AG04449 (cell line): ENCODE measurements around the gene LTO1.

Experiments
- CTCF ChIA-PET: fragments of 350-600 bp; formaldehyde crosslinking; extraction: SDS; loops from one replicate; lab custom pipeline; 2021; ENCODE audit warnings: antibody characterized with exemption; lab: Yijun Ruan, JAX
- POLR2A ChIA-PET: fragments of 400-600, 350-600 bp; formaldehyde crosslinking; extraction: SDS; loops from one replicate; lab custom pipeline; 2020; ENCODE audit warnings: antibody characterized with exemption, inconsistent platforms; lab: Yijun Ruan, JAX
- DNase-seq: peaks from one replicate; pipeline ENCODE4 v3.0.0-alpha.2; 2010; ENCODE audit warnings: low read depth, low spot score
- H3K4me3 ChIP-seq: 2 replicates; pipeline ENCODE4 v1.5.1; 2011; ENCODE audit warnings: low read depth, mild to moderate bottlenecking, control low read depth, low read length
- CTCF ChIP-seq: IDR thresholded peaks from one replicate; pipeline ENCODE4 v1.5.1; 2011; ENCODE audit warnings: mild to moderate bottlenecking, moderate library complexity, low read length, control low read depth, inconsistent platforms; ENCODE audit not compliant: insufficient read depth; ENCODE audit errors: missing control alignments

Gene LTO1

GRCh38 chr11:69684651-69685050 lies 9.5 kb upstream of the LTO1 start:
- no peak overlapping the region for H3K4me3 ChIP-seq
- POLR2A ChIA-PET = no interaction called here
- no peak for DNase-seq
- no peak for TF ChIP-seq CTCF
- CTCF ChIA-PET = interaction anchor here (0.8 to 3.4 kb wide), 9 partner anchors 9 to 514 kb away, joined by 3 to 13 read pairs (median 5); partner anchors contain the start of gene LTO1

- ChIA-PET CTCF (interaction anchor here (0.8 to 3.2 kb wide), 7 partner anchors 8 to 582 kb away, joined by 3 to 13 read pairs (median 7); partner anchors contain the start of gene LTO1), POLR2A (no interaction called here)
- no peak for DNase-seq
- TF ChIP-seq CTCF = peak; percentile 25
- H3K4me3 ChIP-seq = no peak overlapping the region
Observed at GRCh38 chr11:69683764-69684333, 8.7 kb upstream of the LTO1 start.

GRCh38 chr11:69682681-69683326 lies 7.7 kb upstream of the LTO1 start:
- DNase-seq = no peak
- H3K4me3 ChIP-seq = no peak overlapping the region
- no peak for TF ChIP-seq CTCF
- ChIA-PET CTCF (interaction anchor here (1.1 kb wide), 1 partner anchor 581 kb away, joined by 13 read pairs; no protein-coding TSS in a partner anchor), POLR2A (no interaction called here)

- DNase-seq = no peak
- CTCF ChIA-PET = no interaction called here
- H3K4me3 ChIP-seq = no peak overlapping the region
- no peak for TF ChIP-seq CTCF
- POLR2A ChIA-PET = no interaction called here
Observed at GRCh38 chr11:69682221-69682620, 7.1 kb upstream of the LTO1 start.

- no peak for DNase-seq
- H3K4me3 ChIP-seq = no peak overlapping the region
- ChIA-PET POLR2A (no interaction called here), CTCF (interaction anchor here (0.8 kb wide), 1 partner anchor 10 kb away, joined by 3 read pairs; no protein-coding TSS in a partner anchor)
- no peak for TF ChIP-seq CTCF
Observed at GRCh38 chr11:69680688-69681087, 5.5 kb upstream of the LTO1 start.

- H3K4me3 ChIP-seq = no peak overlapping the region
- POLR2A ChIA-PET = no interaction called here
- CTCF ChIA-PET = interaction anchor here (1.1 to 2.3 kb wide), 4 partner anchors 211 to 577 kb away, joined by 3 to 8 read pairs (median 5); no protein-coding TSS in a partner anchor
- DNase-seq = no peak
- no peak for TF ChIP-seq CTCF
Observed at GRCh38 chr11:69677749-69678148, 2.6 kb upstream of the LTO1 start.
